GM20431 (cell line): ENCODE measurements around the gene GREB1.

Experiments used
- in situ Hi-C: fragments of 300-500 bp; cut with MseI, MboI; formaldehyde crosslinking; loops from one replicate; pipeline ENCODE4 v1.15.0; 2020; ENCODE audit warnings: low sequenced_read_pairs; ENCODE audit not compliant: unreplicated experiment

The GREB1 gene

GRCh38 chr2:11674983-11675382, 141.1 kb downstream of the GREB1 start:
- in situ Hi-C loops = no loop called here

DNA sequence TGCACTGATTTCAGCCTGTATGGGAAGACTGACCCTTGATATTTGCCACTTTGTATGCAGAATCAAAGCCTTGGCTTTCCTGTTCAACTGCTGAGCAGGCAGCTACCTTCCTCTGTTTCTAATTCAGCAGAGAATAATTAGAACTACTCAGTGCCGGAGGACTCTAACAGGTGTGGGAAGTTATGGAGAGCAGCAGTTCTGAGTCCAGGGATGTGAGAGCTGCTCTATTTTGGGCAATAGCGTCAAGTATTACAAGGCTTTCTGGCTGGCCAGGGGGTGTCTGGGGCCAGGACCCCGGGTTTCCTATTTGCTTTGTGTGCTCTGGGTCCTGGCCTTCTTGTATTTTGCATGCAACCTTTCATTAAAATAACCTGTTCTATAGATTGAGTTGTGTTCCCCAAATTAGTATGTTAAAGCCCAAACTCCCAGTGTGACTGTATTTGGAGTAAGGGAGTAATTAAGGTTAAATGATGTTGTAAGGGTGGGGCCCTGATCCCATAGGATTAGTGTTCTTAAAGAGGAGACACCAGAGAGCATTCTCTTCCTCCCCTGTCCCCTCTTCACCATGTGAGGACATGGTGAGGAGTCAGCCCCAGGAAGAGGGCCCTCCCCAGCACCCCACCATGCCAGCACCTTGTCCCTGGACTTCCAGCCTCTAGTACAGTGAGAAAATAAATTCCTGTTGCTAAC, 141.7 kb downstream of the GREB1 start:
- in situ Hi-C loops = no loop called here

DNA sequence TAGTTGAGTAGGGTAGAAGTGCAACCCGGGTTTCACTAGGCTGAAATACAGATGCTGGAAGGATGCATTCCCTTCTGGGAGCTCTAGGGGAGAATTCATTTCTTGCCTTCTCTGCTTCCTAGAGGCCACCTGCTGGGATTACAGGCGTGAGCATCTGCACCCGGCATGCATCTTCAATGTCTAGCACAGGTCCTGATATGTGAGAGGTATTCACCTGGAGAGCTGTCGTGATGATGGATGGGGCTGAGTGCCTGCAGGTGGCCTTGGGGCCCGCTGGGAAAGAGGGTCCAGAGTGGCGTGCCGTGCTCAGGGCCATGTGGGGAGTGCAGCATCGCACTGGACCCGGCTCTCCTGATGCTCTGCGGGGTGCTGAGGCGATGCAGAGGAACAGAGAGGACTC, 142.8 kb downstream of the GREB1 start:
- in situ Hi-C loops = no loop called here

DNA sequence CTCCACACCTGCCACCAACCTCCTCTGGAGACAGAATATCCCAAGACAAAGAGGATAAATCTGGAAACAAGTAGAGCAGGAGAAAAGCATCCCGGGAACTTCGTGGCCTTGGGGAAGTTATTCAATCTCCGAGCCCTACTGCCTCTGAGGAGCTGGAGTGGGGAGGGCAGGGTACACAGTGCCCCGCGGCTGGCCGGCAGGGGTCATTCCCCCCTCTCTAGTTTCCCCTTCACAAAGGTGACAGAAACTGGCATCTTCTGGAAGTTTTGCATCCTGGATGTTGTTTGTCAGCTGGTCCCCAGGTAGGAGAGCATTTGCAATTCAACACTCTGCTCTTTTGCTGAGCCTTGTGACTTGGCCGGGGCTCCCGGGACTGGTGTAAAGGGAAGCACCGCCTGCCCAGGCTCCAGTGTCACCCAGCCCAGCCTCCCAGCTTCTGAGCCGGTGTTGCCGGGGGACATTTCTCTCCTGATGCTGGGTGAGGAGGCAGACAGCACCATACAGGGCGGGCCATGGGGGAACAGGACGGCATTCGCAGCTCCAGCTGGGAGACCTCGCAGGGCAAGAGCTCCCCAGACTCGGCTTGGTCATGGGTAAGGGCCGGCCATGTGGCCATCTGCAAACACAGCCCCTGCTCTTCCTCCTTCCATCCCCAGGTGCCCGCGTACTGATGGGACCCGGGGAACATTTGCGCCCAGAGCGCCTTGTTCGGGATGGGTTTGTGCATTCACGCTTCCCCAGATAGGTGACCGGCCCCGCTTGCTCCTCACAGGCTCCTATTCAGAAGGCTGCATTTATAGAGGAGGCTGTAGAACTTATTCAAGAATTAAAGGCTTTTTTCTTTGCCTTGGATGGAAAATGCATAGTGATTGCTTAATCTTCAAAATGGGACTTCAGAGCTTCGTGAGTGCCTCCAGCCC, 143.6 kb downstream of the GREB1 start:
- in situ Hi-C loops = no loop called here

DNA sequence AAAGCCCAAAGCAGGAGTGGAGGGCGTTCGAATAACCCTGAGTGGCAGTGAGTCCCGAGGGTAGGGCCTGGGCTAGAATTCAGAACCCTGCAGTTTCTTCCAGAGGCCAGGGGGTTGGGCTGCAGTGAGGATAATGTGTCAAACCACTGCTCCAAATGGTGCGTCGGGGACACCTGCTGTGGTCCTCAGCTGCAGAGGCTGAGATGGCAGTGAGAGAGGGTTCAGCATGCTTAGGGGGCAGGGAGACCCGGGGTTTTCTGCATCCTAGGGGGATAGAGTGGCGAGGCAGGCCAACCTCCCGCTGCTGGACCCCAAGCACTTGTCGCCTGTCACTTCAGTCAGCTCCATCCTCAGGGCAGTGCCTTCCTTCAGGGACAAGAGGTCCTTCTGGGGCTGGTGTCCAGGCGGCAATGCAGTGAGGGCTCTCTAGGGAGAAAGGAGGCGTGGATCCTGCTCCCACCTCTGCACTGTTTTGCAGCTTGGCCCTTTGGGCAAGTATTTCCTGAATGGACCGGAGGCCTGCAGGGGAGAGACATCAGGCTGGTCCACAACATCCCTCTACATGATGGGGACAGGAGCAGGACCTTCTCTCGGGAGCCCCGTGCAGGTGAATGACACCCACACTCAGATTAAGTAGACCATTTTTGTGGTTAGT, 144.6 kb downstream of the GREB1 start:
- in situ Hi-C loops = no loop called here

GRCh38 chr2:11679016-11679415, 145.2 kb downstream of the GREB1 start:
- in situ Hi-C loops = no loop called here

DNA sequence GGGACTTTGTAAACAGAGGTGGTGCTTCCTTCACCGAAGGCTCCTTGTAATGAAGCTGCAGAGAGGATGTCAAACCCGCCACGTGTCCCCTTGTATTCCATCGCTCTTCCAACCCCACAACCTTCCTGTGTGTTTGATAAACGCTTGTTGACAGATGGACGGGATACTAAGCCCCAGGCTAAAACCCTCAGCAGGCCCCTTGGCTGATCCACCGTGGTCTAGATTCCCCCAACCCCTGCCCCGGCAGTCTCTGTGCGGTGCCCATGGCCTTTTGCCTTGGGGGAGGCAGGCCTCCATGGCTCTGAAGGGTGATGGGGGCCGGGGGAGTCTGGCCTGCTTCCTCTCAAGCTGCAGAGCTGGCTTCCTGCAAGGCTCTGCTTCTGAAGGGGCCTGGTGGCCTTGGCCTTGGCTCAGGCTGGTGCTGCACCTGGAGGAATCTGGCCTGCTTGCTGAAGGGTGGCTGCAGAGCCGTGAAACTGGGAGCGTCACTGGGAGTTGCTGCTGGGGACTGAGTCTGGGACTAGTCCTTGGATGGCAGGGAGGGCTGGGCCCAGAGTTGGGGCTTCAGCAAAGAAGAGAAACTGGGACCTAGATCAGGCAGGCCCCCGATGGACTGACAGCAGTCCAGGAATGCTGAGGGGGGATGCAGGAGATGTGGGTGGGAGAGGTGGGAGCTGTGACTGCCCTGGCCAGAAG, 145.8 kb downstream of the GREB1 start:
- in situ Hi-C loops = no loop called here

GRCh38 chr2:11680182-11680900, 146.5 kb downstream of the GREB1 start:
- in situ Hi-C loops = no loop called here

DNA sequence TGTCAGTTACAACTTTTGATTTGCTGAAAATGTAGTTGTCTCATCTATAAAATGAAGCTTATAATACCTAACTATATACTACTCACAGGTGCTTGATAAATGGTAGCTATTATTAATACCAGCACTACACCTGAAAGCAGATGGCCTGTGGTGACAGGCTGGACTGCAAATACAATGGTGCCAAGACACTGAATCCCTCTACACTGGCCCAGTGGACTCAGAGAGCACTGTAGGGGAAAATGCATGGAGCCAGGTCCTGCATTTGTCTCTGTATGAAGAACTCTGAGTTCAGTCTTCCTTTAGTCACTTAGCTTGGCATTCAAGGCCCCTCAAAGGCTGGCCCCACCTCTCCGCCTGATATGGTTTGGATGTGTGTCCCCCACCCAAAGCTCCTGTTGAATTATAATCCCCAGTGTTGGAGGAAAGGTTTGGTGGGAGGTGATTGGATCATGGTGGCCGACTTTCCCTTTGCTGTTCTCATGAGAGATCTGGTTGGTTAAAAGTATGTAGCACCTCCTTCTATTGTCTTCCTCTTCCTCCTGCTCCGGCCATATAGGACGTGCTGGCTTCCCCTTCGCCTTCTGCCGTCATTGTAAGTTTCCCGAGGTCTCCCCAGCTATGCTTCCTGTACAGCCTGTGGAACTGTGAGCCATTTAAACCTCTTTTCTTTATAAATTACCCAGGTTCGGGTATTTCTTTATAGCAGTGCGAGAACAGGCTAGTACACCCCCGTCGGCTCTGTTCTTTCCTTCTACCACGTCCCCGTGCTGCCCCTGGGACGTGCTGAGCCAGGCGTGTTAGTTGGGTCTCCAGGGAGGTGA, 147.3 kb downstream of the GREB1 start:
- in situ Hi-C loops = no loop called here

- in situ Hi-C loops = no loop called here
These were observed 148.1 kb downstream of the GREB1 start for GRCh38 chr2:11681722-11682589.

GRCh38 chr2:11682590-11682915, 148.7 kb downstream of the GREB1 start:
- in situ Hi-C loops = no loop called here

GRCh38 chr2:11683476-11683875, 149.6 kb downstream of the GREB1 start:
- in situ Hi-C loops = no loop called here

- in situ Hi-C loops = no loop called here
These were observed 150.1 kb downstream of the GREB1 start for GRCh38 chr2:11683966-11684365.

GRCh38 chr2:11684894-11685460, 151.1 kb downstream of the GREB1 start:
- in situ Hi-C loops = no loop called here

DNA sequence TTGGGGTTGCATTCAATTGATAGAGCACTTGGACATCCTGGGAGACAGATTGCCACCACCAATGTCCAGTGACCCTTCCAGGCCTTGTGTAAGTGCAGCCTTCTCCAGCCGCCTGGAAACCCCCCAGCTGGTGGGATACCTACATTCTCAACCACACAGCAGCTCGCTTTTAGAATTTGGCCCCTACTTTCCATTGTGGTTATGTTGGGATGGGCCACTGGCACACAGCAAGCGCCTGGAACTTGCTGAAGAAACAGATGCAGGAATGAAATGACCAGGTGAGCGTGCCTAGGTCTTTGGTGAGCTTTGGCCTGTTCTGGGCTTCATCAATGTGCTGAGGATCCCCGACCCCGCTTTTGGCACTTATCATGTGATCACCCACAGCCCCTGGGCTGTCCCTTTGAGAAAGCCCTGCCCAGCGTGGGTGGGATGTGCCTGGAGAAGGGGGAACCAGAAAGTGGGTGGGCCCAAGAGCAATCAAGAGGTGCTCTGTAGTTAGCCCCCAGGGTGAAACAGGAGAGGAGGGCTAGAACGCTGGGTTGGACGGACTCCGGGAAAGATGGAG, 152.1 kb downstream of the GREB1 start:
- in situ Hi-C loops = no loop called here

DNA sequence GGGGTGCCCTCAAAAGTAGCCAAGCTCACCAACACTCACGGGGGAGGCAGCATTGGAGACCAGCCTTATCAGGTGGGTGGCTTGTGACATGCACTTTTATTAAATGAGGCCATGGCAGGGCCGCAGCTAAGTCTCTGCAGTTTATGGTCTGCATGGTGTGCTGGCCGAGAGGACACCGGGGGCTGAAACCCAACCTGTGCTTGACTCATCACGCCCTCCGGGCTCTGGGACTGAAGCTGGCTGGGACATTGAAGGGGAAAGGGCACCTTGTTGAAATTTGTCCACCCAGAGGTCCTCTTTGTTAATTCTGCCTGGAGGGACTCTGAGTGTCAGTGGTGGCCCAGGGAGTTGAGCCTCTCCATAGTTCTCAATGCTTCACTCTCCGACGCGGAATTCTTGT, 153.9 kb downstream of the GREB1 start:
- in situ Hi-C loops = no loop called here

- in situ Hi-C loops = no loop called here
These were observed 154.6 kb downstream of the GREB1 start for GRCh38 chr2:11688222-11689069.
